Measurements from ENCODE around the gene GMIP. TPM values are rescaled to one million over a fixed set of nuclear protein-coding genes. Genes with fewer than 3 reads are reported as not detected.
A peak's percentile ranks its signal among the peaks of the same experiment; 100 is the strongest.
"Not testable (repeated sequence)": the region's sequence is repeated elsewhere in the genome, so short reads cannot be mapped to it uniquely, and the experiment has no call there.

GMIP gene, protein sequence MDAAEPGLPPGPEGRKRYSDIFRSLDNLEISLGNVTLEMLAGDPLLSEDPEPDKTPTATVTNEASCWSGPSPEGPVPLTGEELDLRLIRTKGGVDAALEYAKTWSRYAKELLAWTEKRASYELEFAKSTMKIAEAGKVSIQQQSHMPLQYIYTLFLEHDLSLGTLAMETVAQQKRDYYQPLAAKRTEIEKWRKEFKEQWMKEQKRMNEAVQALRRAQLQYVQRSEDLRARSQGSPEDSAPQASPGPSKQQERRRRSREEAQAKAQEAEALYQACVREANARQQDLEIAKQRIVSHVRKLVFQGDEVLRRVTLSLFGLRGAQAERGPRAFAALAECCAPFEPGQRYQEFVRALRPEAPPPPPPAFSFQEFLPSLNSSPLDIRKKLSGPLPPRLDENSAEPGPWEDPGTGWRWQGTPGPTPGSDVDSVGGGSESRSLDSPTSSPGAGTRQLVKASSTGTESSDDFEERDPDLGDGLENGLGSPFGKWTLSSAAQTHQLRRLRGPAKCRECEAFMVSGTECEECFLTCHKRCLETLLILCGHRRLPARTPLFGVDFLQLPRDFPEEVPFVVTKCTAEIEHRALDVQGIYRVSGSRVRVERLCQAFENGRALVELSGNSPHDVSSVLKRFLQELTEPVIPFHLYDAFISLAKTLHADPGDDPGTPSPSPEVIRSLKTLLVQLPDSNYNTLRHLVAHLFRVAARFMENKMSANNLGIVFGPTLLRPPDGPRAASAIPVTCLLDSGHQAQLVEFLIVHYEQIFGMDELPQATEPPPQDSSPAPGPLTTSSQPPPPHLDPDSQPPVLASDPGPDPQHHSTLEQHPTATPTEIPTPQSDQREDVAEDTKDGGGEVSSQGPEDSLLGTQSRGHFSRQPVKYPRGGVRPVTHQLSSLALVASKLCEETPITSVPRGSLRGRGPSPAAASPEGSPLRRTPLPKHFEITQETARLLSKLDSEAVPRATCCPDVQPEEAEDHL
- total RNA-seq: 10 to 100 TPM; 10.1 to 14.4 (median 13.4) TPM

DNA sequence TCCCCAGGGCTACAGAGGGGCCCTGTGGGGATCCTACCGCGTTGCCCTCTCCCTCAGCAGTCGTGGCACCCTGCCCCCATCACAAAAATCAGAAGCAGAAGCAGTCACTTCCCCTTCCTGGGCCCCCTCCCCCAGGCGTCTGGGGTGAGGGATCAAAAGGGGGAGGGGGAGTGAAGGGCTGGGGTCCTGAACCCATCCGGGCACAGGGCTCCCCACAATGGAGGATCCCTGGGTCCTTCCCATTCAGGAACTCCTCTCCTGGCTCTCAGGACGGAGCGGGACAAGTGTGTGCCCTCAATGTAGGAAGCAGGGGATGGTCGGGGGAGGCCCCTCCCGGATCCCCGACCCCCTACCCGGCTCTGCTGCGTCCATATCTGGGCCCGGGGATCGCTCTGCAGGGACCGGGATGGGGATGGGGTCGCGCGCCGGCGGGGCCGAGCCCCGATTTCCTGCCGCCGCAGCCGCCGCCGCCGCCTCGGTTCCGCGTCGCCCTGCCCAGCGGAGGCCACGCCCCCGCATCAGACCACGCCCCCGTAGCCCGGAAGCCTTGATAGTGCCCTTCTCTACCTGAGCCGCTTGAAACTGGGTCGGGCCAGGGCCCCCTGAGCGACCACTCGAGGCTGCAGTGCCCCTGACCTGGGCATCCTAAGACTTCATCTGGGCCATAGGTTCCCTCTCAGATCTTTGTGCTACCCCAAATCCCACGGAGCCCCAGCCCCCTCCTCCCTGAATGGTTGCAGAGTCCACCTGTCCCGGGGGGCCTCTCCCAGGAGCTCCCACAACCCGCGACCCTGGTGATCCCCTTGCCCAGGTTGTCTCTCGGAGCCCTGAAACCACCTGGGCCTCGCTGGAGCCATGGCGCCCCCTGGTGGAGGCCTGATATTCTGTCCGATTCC lies at the start of gene GMIP:
GMIP (minus strand) TSS at position 500 of the 896 bp plus-strand sequence; CDS start at position 372, 128 bp downstream.
- peak within 1 kb of the TSS; percentile 68 for H3K4me3 ChIP-seq
- DNase-seq (ENCODE audit: low spot score in 2 of 2): peak in 1 of 2 donors; percentile 85
- peak within 1 kb of the TSS; percentile 51 for H3K27ac ChIP-seq
- H3K36me3 ChIP-seq: peaks cover 42% of the 10 kb centered on the region
- WGBS: 0% methylated on average over 13 of the region's 50 CpGs
- no peaks in the 10 kb centered on the region for H3K27me3 ChIP-seq
- H3K9me3 ChIP-seq: no peaks in the 10 kb centered on the region
- no peak for TF ChIP-seq EP300 (IDR thresholded peaks at IDR 0.05)
- TF ChIP-seq, protein P1, sequence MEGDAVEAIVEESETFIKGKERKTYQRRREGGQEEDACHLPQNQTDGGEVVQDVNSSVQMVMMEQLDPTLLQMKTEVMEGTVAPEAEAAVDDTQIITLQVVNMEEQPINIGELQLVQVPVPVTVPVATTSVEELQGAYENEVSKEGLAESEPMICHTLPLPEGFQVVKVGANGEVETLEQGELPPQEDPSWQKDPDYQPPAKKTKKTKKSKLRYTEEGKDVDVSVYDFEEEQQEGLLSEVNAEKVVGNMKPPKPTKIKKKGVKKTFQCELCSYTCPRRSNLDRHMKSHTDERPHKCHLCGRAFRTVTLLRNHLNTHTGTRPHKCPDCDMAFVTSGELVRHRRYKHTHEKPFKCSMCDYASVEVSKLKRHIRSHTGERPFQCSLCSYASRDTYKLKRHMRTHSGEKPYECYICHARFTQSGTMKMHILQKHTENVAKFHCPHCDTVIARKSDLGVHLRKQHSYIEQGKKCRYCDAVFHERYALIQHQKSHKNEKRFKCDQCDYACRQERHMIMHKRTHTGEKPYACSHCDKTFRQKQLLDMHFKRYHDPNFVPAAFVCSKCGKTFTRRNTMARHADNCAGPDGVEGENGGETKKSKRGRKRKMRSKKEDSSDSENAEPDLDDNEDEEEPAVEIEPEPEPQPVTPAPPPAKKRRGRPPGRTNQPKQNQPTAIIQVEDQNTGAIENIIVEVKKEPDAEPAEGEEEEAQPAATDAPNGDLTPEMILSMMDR (IDR thresholded peaks at IDR 0.05): peak; percentile 79 to 88
- H3K4me1 ChIP-seq: peaks cover 18% of the 10 kb centered on the region

DNA sequence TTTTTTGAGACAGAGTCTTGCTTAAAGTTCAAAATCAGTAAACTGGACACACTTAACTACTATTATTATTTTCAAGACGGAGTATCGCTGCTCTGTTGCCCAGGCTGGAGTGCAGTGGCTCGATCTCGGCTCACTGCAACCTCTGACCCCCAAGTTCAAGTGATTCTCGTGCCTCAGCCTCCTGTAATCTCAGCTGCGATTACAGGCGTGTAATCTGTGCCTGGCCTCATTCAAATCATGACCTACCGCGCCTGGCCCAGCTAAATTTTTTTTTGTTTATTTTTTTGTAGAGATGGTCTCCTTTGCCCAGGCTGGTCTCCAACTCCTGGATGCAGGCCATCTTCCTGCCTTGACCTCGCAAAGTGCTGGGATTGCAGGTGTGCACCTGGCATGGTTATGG lies 48.2 kb upstream of the GMIP start:
- 93% methylated on average over 10 of the region's 10 CpGs for WGBS
- H3K9me3 ChIP-seq: peaks cover 2% of the 10 kb centered on the region
- no peaks in the 10 kb centered on the region for H3K4me1 ChIP-seq

DNA sequence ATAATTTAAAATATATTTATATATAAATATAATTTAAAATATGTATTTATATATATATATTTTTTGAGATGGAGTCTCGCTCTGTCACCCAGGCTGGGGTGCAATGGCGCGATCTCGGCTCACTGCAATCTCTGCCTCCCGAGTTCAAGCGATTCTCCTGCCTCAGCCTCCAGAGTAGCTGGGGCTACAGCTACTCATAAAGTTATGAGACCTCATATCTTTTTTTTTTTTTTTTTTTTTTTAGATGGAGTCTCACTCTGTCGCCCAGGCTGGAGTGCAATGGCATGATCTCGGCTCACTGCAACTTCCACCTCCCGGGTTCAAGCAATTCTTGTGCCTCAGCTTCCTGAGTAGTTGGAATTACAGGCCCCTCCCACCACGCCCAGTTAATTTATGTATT lies 45.6 kb upstream of the GMIP start:
- WGBS: 95% methylated on average over 10 of the region's 10 CpGs
- peaks cover 13% of the 10 kb centered on the region for H3K9me3 ChIP-seq
- H3K36me3 ChIP-seq; H3K4me1 ChIP-seq; H3K27ac ChIP-seq; DNase-seq (ENCODE audit: low spot score in 2 of 2); H3K27me3 ChIP-seq; H3K4me3 ChIP-seq: not testable (repeated sequence)

More for the DNA sequence above, 48.2 kb upstream of the GMIP start:
- H3K27ac ChIP-seq: no peak overlapping the region
- H3K27me3 ChIP-seq: no peaks in the 10 kb centered on the region
- DNase-seq (ENCODE audit: low spot score in 2 of 2): no peak
- TF ChIP-seq POLR2AphosphoS5 (IDR thresholded peaks at IDR 0.05): no peak
- no peak for TF ChIP-seq POLR2A (IDR thresholded peaks at IDR 0.05)
- TF ChIP-seq, protein P1 (IDR thresholded peaks at IDR 0.05): no peak
- TF ChIP-seq EP300 (IDR thresholded peaks at IDR 0.05): no peak
- no peaks in the 10 kb centered on the region for H3K36me3 ChIP-seq
- no peak overlapping the region for H3K4me3 ChIP-seq

DNA sequence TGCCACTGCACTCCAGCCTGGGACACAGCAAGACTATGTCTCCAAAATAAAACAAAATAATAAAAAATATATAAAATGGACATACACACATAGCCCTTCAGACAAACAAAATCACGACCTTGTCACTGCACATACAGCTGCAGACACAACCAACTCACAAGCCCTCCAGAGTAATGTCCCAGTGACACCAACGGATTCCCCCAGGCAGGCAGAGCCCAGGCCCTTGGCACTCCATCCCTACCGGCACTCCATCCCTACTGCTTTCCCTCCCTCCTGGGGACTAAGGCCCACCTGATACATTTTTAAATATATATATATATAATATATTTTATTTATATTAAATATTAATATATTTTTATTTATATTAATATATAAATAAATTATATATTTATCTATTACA lies 43.6 kb upstream of the GMIP start:
- H3K9me3 ChIP-seq: peaks cover 20% of the 10 kb centered on the region
- no peaks in the 10 kb centered on the region for H3K27me3 ChIP-seq
- no peaks in the 10 kb centered on the region for H3K4me1 ChIP-seq
- DNase-seq (ENCODE audit: low spot score in 2 of 2): no peak
- no peak for TF ChIP-seq POLR2AphosphoS5 (IDR thresholded peaks at IDR 0.05)
- TF ChIP-seq EP300 (IDR thresholded peaks at IDR 0.05): no peak
- TF ChIP-seq, protein P1 (IDR thresholded peaks at IDR 0.05): no peak
- no peak for TF ChIP-seq POLR2A (IDR thresholded peaks at IDR 0.05)
- no peaks in the 10 kb centered on the region for H3K36me3 ChIP-seq
- H3K27ac ChIP-seq: no peak overlapping the region
- no peak overlapping the region for H3K4me3 ChIP-seq
- 95% methylated on average over 3 of the region's 3 CpGs for WGBS

DNA sequence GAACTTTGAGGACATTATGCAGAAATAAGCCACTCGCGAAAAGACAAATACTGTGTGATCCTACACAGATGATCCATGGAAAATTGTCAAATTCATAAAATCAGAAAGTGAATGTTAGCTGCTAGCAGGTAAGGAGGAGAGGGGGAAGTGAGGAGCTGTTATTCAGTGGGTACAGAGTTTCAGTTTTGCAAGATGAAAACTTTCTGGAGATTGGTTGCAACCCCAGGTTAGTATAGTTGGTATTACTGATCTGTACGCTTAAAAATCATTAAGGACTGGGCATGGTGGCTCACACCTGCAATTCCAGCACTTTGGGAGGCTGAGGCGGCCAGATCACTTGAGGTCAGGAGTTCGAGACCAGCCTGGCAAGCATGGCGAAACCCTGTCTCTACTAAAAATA lies 43.1 kb upstream of the GMIP start:
- Histone ChIP-seq H3K9me3 (peaks cover 22% of the 10 kb centered on the region), H3K4me3 (no peak overlapping the region), H3K36me3 (no peaks in the 10 kb centered on the region), H3K4me1 (no peaks in the 10 kb centered on the region), H3K27me3 (no peaks in the 10 kb centered on the region), H3K27ac (no peak overlapping the region)
- no peak for DNase-seq (ENCODE audit: low spot score in 2 of 2)
- WGBS: 94% methylated on average over 6 of the region's 6 CpGs
- no peak for TF ChIP-seq EP300 (IDR thresholded peaks at IDR 0.05)
- TF ChIP-seq, protein P1 (IDR thresholded peaks at IDR 0.05): no peak
- TF ChIP-seq POLR2AphosphoS5 (IDR thresholded peaks at IDR 0.05): no peak
- no peak for TF ChIP-seq POLR2A (IDR thresholded peaks at IDR 0.05)

DNA sequence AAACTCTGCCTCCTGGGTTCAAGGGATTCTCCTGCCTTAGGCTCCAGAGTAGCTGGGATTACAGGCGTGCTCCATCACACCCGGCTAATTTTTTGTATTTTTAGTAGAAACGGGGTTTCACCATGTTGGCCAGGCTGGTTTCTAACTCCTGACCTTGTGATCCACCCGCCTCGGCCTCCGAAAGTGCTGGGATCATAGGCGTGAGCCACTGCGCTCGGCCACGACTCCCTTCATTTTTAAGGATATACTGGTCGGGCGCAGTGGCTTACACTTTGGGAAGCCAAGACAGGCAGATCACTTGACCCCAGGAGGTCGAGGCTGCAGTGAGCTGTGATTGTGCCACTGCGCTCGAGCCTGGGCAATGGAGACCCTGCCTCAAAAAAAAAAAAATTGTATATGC lies 42.7 kb upstream of the GMIP start:
- H3K27me3 ChIP-seq, H3K27ac ChIP-seq, H3K4me3 ChIP-seq, H3K36me3 ChIP-seq, H3K4me1 ChIP-seq: not testable (repeated sequence)
- 97% methylated on average over 15 of the region's 15 CpGs for WGBS
- H3K9me3 ChIP-seq: peaks cover 22% of the 10 kb centered on the region
- DNase-seq (ENCODE audit: low spot score in 2 of 2): peak in 1 of 2 donors; percentile 57
